ENCODE measurements around the gene CREB5. TPM values are rescaled to one million over a fixed set of nuclear protein-coding genes. Genes with fewer than 3 reads are reported as not detected.

The CREB5 gene
- total RNA-seq, 4 donors from 2014 or later = 16.8 to 22.4 (median 20.9) TPM

DNA sequence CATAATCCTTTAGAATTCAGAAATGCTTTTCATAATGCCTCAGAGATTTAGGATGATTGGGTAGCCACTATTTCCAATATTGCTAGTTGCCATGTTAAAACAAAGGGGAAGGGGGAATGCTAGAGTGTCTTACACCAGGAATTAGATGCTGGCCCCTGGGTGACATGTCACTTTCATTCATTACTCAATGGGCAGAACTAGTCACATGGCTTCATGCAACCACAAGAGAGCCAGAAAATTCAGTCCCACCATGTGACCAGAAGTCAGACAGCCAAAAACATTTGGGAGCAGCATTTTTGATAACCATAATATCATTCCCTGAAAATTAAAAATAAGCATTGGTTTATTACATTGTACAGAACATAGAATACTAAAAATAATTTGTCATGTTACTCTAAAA, 81.2 kb downstream of the CREB5 start:
- H3K27me3 ChIP-seq = no peaks in the 10 kb centered on the region
- no peak overlapping the region for H3K27ac ChIP-seq
- no peaks in the 10 kb centered on the region for H3K9me3 ChIP-seq
- no peak overlapping the region for H3K4me3 ChIP-seq
- DNase-seq (ENCODE audit: low spot score in 2 of 2) = no peak
- H3K4me1 ChIP-seq = peaks cover 0 to 6% (median 0%) of the 10 kb centered on the region in 4 donors
- no peaks in the 10 kb centered on the region for H3K36me3 ChIP-seq
- no peak for TF ChIP-seq EP300 (IDR thresholded peaks at IDR 0.05)
- TF ChIP-seq POLR2A (IDR thresholded peaks at IDR 0.05) = no peak
- TF ChIP-seq, protein P1, sequence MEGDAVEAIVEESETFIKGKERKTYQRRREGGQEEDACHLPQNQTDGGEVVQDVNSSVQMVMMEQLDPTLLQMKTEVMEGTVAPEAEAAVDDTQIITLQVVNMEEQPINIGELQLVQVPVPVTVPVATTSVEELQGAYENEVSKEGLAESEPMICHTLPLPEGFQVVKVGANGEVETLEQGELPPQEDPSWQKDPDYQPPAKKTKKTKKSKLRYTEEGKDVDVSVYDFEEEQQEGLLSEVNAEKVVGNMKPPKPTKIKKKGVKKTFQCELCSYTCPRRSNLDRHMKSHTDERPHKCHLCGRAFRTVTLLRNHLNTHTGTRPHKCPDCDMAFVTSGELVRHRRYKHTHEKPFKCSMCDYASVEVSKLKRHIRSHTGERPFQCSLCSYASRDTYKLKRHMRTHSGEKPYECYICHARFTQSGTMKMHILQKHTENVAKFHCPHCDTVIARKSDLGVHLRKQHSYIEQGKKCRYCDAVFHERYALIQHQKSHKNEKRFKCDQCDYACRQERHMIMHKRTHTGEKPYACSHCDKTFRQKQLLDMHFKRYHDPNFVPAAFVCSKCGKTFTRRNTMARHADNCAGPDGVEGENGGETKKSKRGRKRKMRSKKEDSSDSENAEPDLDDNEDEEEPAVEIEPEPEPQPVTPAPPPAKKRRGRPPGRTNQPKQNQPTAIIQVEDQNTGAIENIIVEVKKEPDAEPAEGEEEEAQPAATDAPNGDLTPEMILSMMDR (IDR thresholded peaks at IDR 0.05) = no peak

- Histone ChIP-seq H3K9me3 (no peaks in the 10 kb centered on the region), H3K27ac (no peak overlapping the region), H3K27me3 (no peaks in the 10 kb centered on the region), H3K36me3 (no peaks in the 10 kb centered on the region), H3K4me3 (no peak overlapping the region), H3K4me1 (no peaks in the 10 kb centered on the region)
- TF ChIP-seq, protein P1 (IDR thresholded peaks at IDR 0.05) = no peak
- TF ChIP-seq POLR2A (IDR thresholded peaks at IDR 0.05) (no peak), EP300 (IDR thresholded peaks at IDR 0.05) (no peak)
- no peak for DNase-seq (ENCODE audit: low spot score in 2 of 2)
- WGBS, 2 donors = 60 to 73% methylated on average over 2 of the region's 2 CpGs
These were observed 84.7 kb downstream of the CREB5 start for GRCh38 chr7:28497009-28497408.

DNA sequence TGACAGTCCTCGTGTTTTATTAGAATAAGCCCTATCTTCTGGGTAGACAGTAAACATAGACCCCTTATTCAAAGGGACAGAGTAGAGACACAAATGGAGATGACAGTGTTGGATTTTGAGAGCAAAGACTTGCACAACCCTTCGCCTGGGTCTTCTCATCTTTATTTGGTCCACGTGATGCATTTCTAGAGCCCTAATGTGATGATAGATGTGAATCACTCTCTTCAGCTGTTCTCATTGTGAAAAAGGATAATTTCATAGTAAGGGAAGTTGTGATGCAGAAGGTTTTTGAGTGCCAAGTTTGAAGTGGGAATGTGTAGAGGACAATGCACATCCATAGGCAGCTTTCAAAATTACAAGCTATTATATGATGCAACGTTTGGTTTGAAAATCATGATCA, 86.3 kb downstream of the CREB5 start:
- no peak for TF ChIP-seq POLR2A (IDR thresholded peaks at IDR 0.05)
- TF ChIP-seq EP300 (IDR thresholded peaks at IDR 0.05) = no peak
- TF ChIP-seq, protein P1 (IDR thresholded peaks at IDR 0.05) = no peak
- 94% methylated on average over 4 of the region's 4 CpGs for WGBS, 2 donors
- no peaks in the 10 kb centered on the region for H3K9me3 ChIP-seq

GRCh38 chr7:28500138-28500537, 87.8 kb downstream of the CREB5 start:
- 71 to 98% methylated on average over 5 of the region's 5 CpGs for WGBS, 2 donors
- Histone ChIP-seq H3K27me3 (no peaks in the 10 kb centered on the region), H3K27ac (no peak overlapping the region), H3K36me3 (no peaks in the 10 kb centered on the region), H3K4me3 (no peak overlapping the region), H3K9me3 (no peaks in the 10 kb centered on the region), H3K4me1 (no peaks in the 10 kb centered on the region)
- DNase-seq (ENCODE audit: low spot score in 2 of 2) = no peak
- no peak for TF ChIP-seq EP300 (IDR thresholded peaks at IDR 0.05)
- TF ChIP-seq POLR2A (IDR thresholded peaks at IDR 0.05) = no peak
- TF ChIP-seq, protein P1 (IDR thresholded peaks at IDR 0.05) = no peak

More for the DNA sequence above, 86.3 kb downstream of the CREB5 start:
- Histone ChIP-seq H3K36me3 (no peaks in the 10 kb centered on the region), H3K4me1 (no peaks in the 10 kb centered on the region), H3K4me3 (no peak overlapping the region), H3K27ac (no peak overlapping the region), H3K27me3 (no peaks in the 10 kb centered on the region)
- no peak for DNase-seq (ENCODE audit: low spot score in 2 of 2)

- Histone ChIP-seq H3K4me3 (no peak overlapping the region), H3K9me3 (no peaks in the 10 kb centered on the region), H3K36me3 (no peaks in the 10 kb centered on the region), H3K27ac (no peak overlapping the region), H3K4me1 (peaks cover 0 to 4% (median 0%) of the 10 kb centered on the region in 4 donors), H3K27me3 (no peaks in the 10 kb centered on the region)
- 92 to 100% methylated on average over 1 of the region's 1 CpG for WGBS, 2 donors
- TF ChIP-seq, protein P1 (IDR thresholded peaks at IDR 0.05) = no peak
- TF ChIP-seq POLR2A (IDR thresholded peaks at IDR 0.05) = no peak
- no peak for TF ChIP-seq EP300 (IDR thresholded peaks at IDR 0.05)
- DNase-seq (ENCODE audit: low spot score in 2 of 2) = no peak
These were observed 90.1 kb downstream of the CREB5 start for GRCh38 chr7:28502408-28502807.
